A549 (cell line): ENCODE data around the gene SCG2. TPM values are rescaled to one million over a fixed set of nuclear protein-coding genes. Genes with fewer than 3 reads are reported as not detected.
A peak's percentile ranks its signal among the peaks of the same experiment; 100 is the strongest.

Experiments used
- ATAC-seq, 2 experiments: fragments of 200-7000 bp in 1 of 2; fragments of >200 bp in 1 of 2; cut with Nextera tagmentation in 1 of 2; cut with Tn5 transposase in 1 of 2; 3 replicates each; pipeline versions ENCODE4 v1.8.0 to v1.9.1; 2018 to 2020; ENCODE audit warnings: mild to moderate bottlenecking in 1 of 2, moderate library complexity in 1 of 2
- CTCF ChIA-PET: fragments of 300-600 bp; sonication (Branson Sonifier 250); formaldehyde crosslinking; extraction: SDS; loops from one replicate; lab custom pipeline; 2021; ENCODE audit warnings: antibody characterized with exemption, inconsistent platforms; lab: Yijun Ruan, JAX
- POLR2A ChIA-PET: fragments of 350-600 bp; formaldehyde crosslinking; extraction: SDS; loops from one replicate; lab custom pipeline; 2021; ENCODE audit warnings: antibody characterized with exemption, inconsistent platforms; lab: Yijun Ruan, JAX
- DNase-seq, 2 experiments: peaks; one replicate each; pipeline versions ENCODE4 v3.0.0 to v3.0.0-alpha.2; 2011 to 2016; ENCODE audit warnings: low read depth in 1 of 2, low spot score in 1 of 2
- FAIRE-seq: peaks from 2 replicates; lab custom pipeline; 2011; peaks lifted over from hg19 to GRCh38; lab: Jason Lieb, UNC
- H3K27ac ChIP-seq, 2 experiments: fragments of >200 bp; sonication (Bioruptor Twin); formaldehyde crosslinking; 3 replicates each; pipeline ENCODE4 v1.5.1; 2016 to 2017
- H3K4me1 ChIP-seq: fragments of >200 bp; sonication (Bioruptor Twin); formaldehyde crosslinking; 3 replicates; pipeline ENCODE4 v1.6.1; 2016
- H3K4me2 ChIP-seq: fragments of >200 bp; sonication (Bioruptor Twin); formaldehyde crosslinking; 3 replicates; pipeline ENCODE4 v1.6.1; 2016
- H3K4me3 ChIP-seq: fragments of >200 bp; sonication (Bioruptor Twin); formaldehyde crosslinking; 3 replicates; pipeline ENCODE4 v1.5.1; 2016
- H3K9me3 ChIP-seq: fragments of >200 bp; sonication (Bioruptor Twin); formaldehyde crosslinking; 3 replicates; pipeline ENCODE4 v1.6.1; 2016
- BHLHE40 ChIP-seq: IDR thresholded peaks from 2 replicates; pipeline ENCODE4 v1.6.1; 2012; ENCODE audit warnings: low read depth, low read length, inconsistent platforms
- CBX8 ChIP-seq: fragments of 200-600 bp; sonication (generic); IDR thresholded peaks from 2 replicates; pipeline ENCODE4 v1.6.1; 2016
- EHF ChIP-seq: fragments of 250-450 bp; sonication (Bioruptor Pico); IDR thresholded peaks from 2 replicates; pipeline ENCODE4 v1.5.0; 2020; ENCODE audit warnings: mild to moderate bottlenecking
- EP300 ChIP-seq, 2 experiments: fragments of >200 bp; sonication (Bioruptor Twin); formaldehyde crosslinking; IDR thresholded peaks; 2 replicates in 1 of 2; 3 replicates in 1 of 2; pipeline ENCODE4 v1.6.1; 2016 to 2017
- FOSL2 ChIP-seq, 2 experiments: fragments of 450-650 bp in 1 of 2; fragments of >200 bp in 1 of 2; sonication (Bioruptor Twin) in 1 of 2; formaldehyde crosslinking; IDR thresholded peaks; 2 replicates each; pipeline versions ENCODE4 v1.5.0 to v1.6.1; 2016 to 2020; ENCODE audit warnings: mild to moderate bottlenecking in 1 of 2, moderate library complexity in 1 of 2
- HEYL ChIP-seq: fragments of 250-450 bp; sonication (Bioruptor Pico); IDR thresholded peaks from 2 replicates; pipeline ENCODE4 v1.8.0; 2021; ENCODE audit warnings: mild to moderate bottlenecking, moderate library complexity
- MAFK ChIP-seq: fragments of 450-650 bp; IDR thresholded peaks from 2 replicates; pipeline ENCODE4 v1.6.1; 2014; ENCODE audit not compliant: partially characterized antibody
- MAZ ChIP-seq: fragments of 150-350 bp; IDR thresholded peaks from 2 replicates; pipeline ENCODE4 v1.6.1; 2014; ENCODE audit warnings: antibody characterized with exemption, low read depth, low read length, borderline replicate concordance
- NFE2L2 ChIP-seq: fragments of 150-350 bp; conservative IDR thresholded peaks from 2 replicates; pipeline ENCODE4 v1.6.1; 2014; ENCODE audit warnings: low read length
- NR3C1 ChIP-seq: fragments of >200 bp; sonication (Bioruptor Twin); formaldehyde crosslinking; IDR thresholded peaks from 3 replicates; pipeline ENCODE4 v1.6.1; 2017
- PHF8 ChIP-seq: fragments of 200-600 bp; sonication (generic); IDR thresholded peaks from 2 replicates; pipeline ENCODE4 v1.6.1; 2016; ENCODE audit warnings: low read depth, mild to moderate bottlenecking, antibody characterized with exemption, moderate library complexity, borderline replicate concordance
- POLR2A ChIP-seq: IDR thresholded peaks from 2 replicates; pipeline ENCODE4 v1.6.1; 2012; ENCODE audit warnings: mild to moderate bottlenecking, low read length
- POLR2AphosphoS2 ChIP-seq: conservative IDR thresholded peaks from 2 replicates; pipeline ENCODE4 v1.6.1; 2012; ENCODE audit warnings: low read length, improper control_type of control experiment, inconsistent platforms
- RARB ChIP-seq: fragments of 250-450 bp; sonication (Bioruptor Pico); IDR thresholded peaks from 2 replicates; pipeline ENCODE4 v1.8.0; 2021; ENCODE audit warnings: mild to moderate bottlenecking, moderate library complexity
- RFX5 ChIP-seq: fragments of 450-650 bp; IDR thresholded peaks from 2 replicates; pipeline ENCODE4 v1.7.1; 2014; ENCODE audit warnings: antibody characterized with exemption, mild to moderate bottlenecking, moderate library complexity
- RNF2 ChIP-seq: fragments of 200-600 bp; sonication (generic); IDR thresholded peaks from 2 replicates; pipeline ENCODE4 v1.6.1; 2016; ENCODE audit warnings: low read depth, mild to moderate bottlenecking, antibody characterized with exemption, moderate library complexity, borderline replicate concordance
- SMC3 ChIP-seq: fragments of >200 bp; sonication (Bioruptor Twin); formaldehyde crosslinking; IDR thresholded peaks from 3 replicates; pipeline ENCODE4 v1.6.1; 2018; ENCODE audit warnings: inconsistent platforms
- ZC3H11A ChIP-seq: fragments of 450-650 bp; IDR thresholded peaks from 2 replicates; pipeline ENCODE4 v1.6.1; 2014; ENCODE audit warnings: antibody characterized with exemption, mild to moderate bottlenecking
- ZFP36 ChIP-seq: fragments of 450-650 bp; IDR thresholded peaks from 2 replicates; pipeline ENCODE4 v1.6.1; 2014; ENCODE audit warnings: borderline replicate concordance; ENCODE audit not compliant: partially characterized antibody
- WGBS: methylation state at CpG from one replicate; pipeline ENCODE4 v1.1.6; 2017; ENCODE audit errors: missing lambda C conversion rate; 5-methylcytosine and 5-hydroxymethylcytosine counted together
- polyA plus RNA-seq, 4 experiments: library from polyadenylated mRNA; depleted of rRNA in 3 of 4; stranded (reverse); fragments of >200 nt; fragmentation: RNase III in 1 of 4; extraction: RNeasy Plus Mini Kit Qiagen cat#74134 plus additional on column Dnase treatment in 1 of 4; gene quantifications; 2 replicates in 3 of 4; 3 replicates in 1 of 4; pipeline ENCODE4 v1.2.3, GENCODE V29; 2011 to 2017
- TF ChIP-seq, protein P1 (sequence below): fragments of 150-350 bp; IDR thresholded peaks from 2 replicates; pipeline ENCODE4 v1.6.1; 2014; ENCODE audit warnings: low read depth, mild to moderate bottlenecking, low read length
- TF ChIP-seq, protein P2 (sequence below): fragments of 250-450 bp; sonication (Bioruptor Pico); IDR thresholded peaks from 2 replicates; pipeline ENCODE4 v1.5.0; 2021; ENCODE audit warnings: mild to moderate bottlenecking, moderate library complexity, borderline replicate concordance
- TF ChIP-seq, protein P3 (sequence below): fragments of >200 bp; sonication (Bioruptor Twin); formaldehyde crosslinking; IDR thresholded peaks from 2 replicates; pipeline ENCODE4 v1.6.1; 2016
- TF ChIP-seq, protein P4 (sequence below): fragments of >200 bp; sonication (Bioruptor Twin); formaldehyde crosslinking; IDR thresholded peaks from 3 replicates; pipeline ENCODE4 v1.6.1; 2016
- TF ChIP-seq, protein P5 (sequence below): fragments of 450-650 bp; IDR thresholded peaks from 2 replicates; pipeline ENCODE4 v1.6.1; 2014; ENCODE audit warnings: antibody characterized with exemption
- TF ChIP-seq, protein P6 (sequence below): fragments of 250-450 bp; sonication (Bioruptor Pico); IDR thresholded peaks from 2 replicates; pipeline ENCODE4 v1.5.0; 2020; ENCODE audit warnings: low read depth, mild to moderate bottlenecking, moderate library complexity

The SCG2 gene
- polyA plus RNA-seq, 2 of the 4 experiments (the other 2 are of a cell fraction) = 0.84 to 10.2 TPM

DNA sequence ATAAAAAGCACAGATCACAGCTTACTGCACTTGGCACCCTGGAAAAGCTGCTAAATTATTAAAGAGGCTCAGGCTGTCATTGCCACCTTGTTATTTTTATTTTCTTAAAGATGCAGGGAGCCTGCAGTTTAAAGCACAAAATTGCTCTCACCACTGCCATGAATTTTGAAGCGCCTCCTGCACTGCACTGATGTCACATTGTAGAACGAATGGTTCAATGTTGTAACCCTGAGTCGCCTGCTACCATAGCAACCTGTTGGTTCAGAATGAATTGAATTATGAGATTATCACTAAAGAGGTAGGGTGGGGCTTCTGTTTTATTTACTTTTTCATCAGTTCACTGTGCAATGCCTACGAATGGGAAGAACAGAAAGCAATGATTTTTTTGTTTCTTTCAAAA is 16.5 kb downstream of the SCG2 start:
- ChIA-PET POLR2A (no interaction called here), CTCF (interaction anchor here (1.1 to 1.9 kb wide), 4 partner anchors 16 to 614 kb away, joined by 3 to 5 read pairs (median 4); partner anchors contain the start of gene SCG2)
- FAIRE-seq (no peak), ATAC-seq (peak; percentile 66 to 83; a peak in 5 of 6 replicates), DNase-seq (peak; percentile 18 to 61)
- WGBS = 19% methylated on average over 4 of the region's 4 CpGs
- Histone ChIP-seq H3K4me1 (peaks cover 27% of the 10 kb centered on the region), H3K4me3 (no peak overlapping the region), H3K4me2 (peak overlapping the region; percentile 51), H3K9me3 (no peaks in the 10 kb centered on the region), H3K27ac (no peak overlapping the region)
- TF ChIP-seq RFX5 (no peak), ZFP36 (no peak), MAFK (no peak), HEYL (no peak), PHF8 (no peak), RARB (CRISPR knock-in tag) (no peak), NR3C1 (no peak), RNF2 (no peak), POLR2A (no peak), CBX8 (no peak)
- TF ChIP-seq, protein P1, sequence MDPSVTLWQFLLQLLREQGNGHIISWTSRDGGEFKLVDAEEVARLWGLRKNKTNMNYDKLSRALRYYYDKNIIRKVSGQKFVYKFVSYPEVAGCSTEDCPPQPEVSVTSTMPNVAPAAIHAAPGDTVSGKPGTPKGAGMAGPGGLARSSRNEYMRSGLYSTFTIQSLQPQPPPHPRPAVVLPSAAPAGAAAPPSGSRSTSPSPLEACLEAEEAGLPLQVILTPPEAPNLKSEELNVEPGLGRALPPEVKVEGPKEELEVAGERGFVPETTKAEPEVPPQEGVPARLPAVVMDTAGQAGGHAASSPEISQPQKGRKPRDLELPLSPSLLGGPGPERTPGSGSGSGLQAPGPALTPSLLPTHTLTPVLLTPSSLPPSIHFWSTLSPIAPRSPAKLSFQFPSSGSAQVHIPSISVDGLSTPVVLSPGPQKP = no peak
- TF ChIP-seq, protein P2, sequence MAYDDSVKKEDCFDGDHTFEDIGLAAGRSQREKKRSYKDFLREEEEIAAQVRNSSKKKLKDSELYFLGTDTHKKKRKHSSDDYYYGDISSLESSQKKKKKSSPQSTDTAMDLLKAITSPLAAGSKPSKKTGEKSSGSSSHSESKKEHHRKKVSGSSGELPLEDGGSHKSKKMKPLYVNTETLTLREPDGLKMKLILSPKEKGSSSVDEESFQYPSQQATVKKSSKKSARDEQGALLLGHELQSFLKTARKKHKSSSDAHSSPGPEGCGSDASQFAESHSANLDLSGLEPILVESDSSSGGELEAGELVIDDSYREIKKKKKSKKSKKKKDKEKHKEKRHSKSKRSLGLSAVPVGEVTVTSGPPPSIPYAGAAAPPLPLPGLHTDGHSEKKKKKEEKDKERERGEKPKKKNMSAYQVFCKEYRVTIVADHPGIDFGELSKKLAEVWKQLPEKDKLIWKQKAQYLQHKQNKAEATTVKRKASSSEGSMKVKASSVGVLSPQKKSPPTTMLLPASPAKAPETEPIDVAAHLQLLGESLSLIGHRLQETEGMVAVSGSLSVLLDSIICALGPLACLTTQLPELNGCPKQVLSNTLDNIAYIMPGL (CRISPR knock-in tag) = no peak
- TF ChIP-seq, protein P3, sequence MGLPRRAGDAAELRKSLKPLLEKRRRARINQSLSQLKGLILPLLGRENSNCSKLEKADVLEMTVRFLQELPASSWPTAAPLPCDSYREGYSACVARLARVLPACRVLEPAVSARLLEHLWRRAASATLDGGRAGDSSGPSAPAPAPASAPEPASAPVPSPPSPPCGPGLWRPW = no peak

DNA sequence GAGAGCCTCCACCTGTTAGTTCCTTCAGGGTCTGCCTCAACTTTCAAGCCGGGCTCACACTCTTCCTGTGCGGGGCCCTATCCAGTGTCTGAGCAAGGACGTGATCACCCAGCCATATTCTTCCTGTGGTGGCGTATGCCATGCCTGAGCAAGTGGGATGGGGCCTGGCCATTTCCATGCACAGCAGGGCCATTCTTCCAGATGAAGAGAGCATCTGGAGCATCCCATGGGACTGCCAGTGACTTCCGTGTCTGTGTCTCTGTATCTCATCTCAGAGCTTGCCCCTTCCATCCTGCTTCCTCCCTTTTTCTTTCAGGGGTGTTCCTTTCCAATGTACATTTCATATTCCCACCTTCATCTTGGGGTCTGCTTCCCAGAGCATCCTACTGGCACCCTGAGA is 20.2 kb downstream of the SCG2 start:
- no peaks in the 10 kb centered on the region for H3K9me3 ChIP-seq
- H3K27ac ChIP-seq = no peak overlapping the region; a peak in 1 of 6 replicates
- DNase-seq = no peak
- no peak for TF ChIP-seq SMC3
- no peak for TF ChIP-seq EP300 (IDR thresholded peaks at IDR 0.05)
- no peak for TF ChIP-seq MAZ
- TF ChIP-seq, protein P4, sequence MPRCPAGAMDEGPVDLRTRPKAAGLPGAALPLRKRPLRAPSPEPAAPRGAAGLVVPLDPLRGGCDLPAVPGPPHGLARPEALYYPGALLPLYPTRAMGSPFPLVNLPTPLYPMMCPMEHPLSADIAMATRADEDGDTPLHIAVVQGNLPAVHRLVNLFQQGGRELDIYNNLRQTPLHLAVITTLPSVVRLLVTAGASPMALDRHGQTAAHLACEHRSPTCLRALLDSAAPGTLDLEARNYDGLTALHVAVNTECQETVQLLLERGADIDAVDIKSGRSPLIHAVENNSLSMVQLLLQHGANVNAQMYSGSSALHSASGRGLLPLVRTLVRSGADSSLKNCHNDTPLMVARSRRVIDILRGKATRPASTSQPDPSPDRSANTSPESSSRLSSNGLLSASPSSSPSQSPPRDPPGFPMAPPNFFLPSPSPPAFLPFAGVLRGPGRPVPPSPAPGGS = no peak
- TF ChIP-seq, all 56 proteins: peak for 0
- WGBS = 92% methylated on average over 5 of the region's 5 CpGs
- no peak for ATAC-seq
- H3K4me1 ChIP-seq = peaks cover 34% of the 10 kb centered on the region
- FAIRE-seq = no peak
- ChIA-PET CTCF (interaction anchor here (1.4 kb wide), 1 partner anchor 14 kb away, joined by 3 read pairs; no protein-coding TSS in a partner anchor), POLR2A (no interaction called here)
- no peak overlapping the region for H3K4me2 ChIP-seq
- H3K4me3 ChIP-seq = no peak overlapping the region

DNA sequence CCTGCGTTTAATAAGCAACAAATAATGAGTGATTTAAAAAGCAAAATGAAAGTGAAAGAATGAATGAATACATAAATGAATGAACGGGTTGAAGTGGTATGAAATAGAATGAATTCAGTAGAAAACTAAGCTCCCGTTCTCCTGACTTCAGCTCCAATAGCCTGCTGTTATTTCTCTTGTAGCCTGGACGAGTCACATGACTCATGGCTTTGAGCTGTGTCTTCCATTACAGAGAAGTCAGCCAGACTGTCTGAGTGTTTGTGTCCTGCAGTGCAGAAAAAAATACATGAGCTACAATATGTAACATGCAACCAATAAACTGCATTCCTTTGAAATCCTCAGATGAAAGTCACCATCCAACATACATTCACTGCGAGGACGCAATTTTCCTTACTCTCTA is 21.2 kb downstream of the SCG2 start:
- DNase-seq (peak; percentile 26 to 43), FAIRE-seq (no peak), ATAC-seq (peak; percentile 55 to 61; a peak in 3 of 6 replicates)
- Histone ChIP-seq H3K27ac (peak overlapping the region in 1 of 2 experiments; percentile 54; a peak in 4 of 6 replicates), H3K4me1 (peaks cover 37% of the 10 kb centered on the region), H3K9me3 (no peaks in the 10 kb centered on the region), H3K4me2 (peak overlapping the region; percentile 55), H3K4me3 (no peak overlapping the region)
- ChIA-PET POLR2A (no interaction called here), CTCF (interaction anchor here (0.9 to 1.4 kb wide), 2 partner anchors 15 to 324 kb away, joined by 3 read pairs; no protein-coding TSS in a partner anchor)
- 43% methylated on average over 6 of the region's 6 CpGs for WGBS
- TF ChIP-seq BHLHE40 = no peak
- no peak for TF ChIP-seq EHF (CRISPR knock-in tag)
- TF ChIP-seq, protein P5, sequence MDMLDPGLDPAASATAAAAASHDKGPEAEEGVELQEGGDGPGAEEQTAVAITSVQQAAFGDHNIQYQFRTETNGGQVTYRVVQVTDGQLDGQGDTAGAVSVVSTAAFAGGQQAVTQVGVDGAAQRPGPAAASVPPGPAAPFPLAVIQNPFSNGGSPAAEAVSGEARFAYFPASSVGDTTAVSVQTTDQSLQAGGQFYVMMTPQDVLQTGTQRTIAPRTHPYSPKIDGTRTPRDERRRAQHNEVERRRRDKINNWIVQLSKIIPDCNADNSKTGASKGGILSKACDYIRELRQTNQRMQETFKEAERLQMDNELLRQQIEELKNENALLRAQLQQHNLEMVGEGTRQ = 0 out of 2 replicates have a peak, but pooled peaks have one; percentile 50
- TF ChIP-seq RFX5 = no peak
- TF ChIP-seq, protein P6, sequence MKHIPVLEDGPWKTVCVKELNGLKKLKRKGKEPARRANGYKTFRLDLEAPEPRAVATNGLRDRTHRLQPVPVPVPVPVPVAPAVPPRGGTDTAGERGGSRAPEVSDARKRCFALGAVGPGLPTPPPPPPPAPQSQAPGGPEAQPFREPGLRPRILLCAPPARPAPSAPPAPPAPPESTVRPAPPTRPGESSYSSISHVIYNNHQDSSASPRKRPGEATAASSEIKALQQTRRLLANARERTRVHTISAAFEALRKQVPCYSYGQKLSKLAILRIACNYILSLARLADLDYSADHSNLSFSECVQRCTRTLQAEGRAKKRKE (CRISPR knock-in tag) = no peak
- no peak for TF ChIP-seq ZC3H11A
- no peak for TF ChIP-seq RARB (CRISPR knock-in tag)
- no peak for TF ChIP-seq ZFP36
- no peak for TF ChIP-seq EP300 (IDR thresholded peaks at IDR 0.05)
- no peak for TF ChIP-seq MAZ
- no peak for TF ChIP-seq POLR2A
- no peak for TF ChIP-seq NFE2L2
- TF ChIP-seq FOSL2 (IDR thresholded peaks at IDR 0.05) = no peak
- 0 out of 2 replicates have a peak, but pooled peaks have one; percentile 19 for TF ChIP-seq FOSL2 (CRISPR knock-in tag; IDR thresholded peaks at IDR 0.05)
- no peak for TF ChIP-seq POLR2AphosphoS2
